ENCODE data around the gene DIS3L. TPM values are rescaled to one million over a fixed set of nuclear protein-coding genes. Genes with fewer than 3 reads are reported as not detected.
"Not testable (repeated sequence)": the region's sequence is repeated elsewhere in the genome, so short reads cannot be mapped to it uniquely, and the experiment has no call there.

The DIS3L gene
- polyA plus RNA-seq, 3 donors: 35.9 to 41.5 (median 39.1) TPM

GRCh38 chr15:66306381-66306780 lies 13.0 kb downstream of the DIS3L start:
- no peak for DNase-seq (ENCODE audit: low read depth in 3 of 3, low spot score in 2 of 3)

GRCh38 chr15:66308531-66308930 lies 15.2 kb downstream of the DIS3L start:
- no peak for DNase-seq (ENCODE audit: low read depth in 3 of 3, low spot score in 2 of 3)

- no peak for DNase-seq (ENCODE audit: low read depth in 3 of 3, low spot score in 2 of 3)
Measured at GRCh38 chr15:66309828-66310227, 16.5 kb downstream of the DIS3L start.

- no peak for DNase-seq (ENCODE audit: low read depth in 3 of 3, low spot score in 2 of 3)
Measured at GRCh38 chr15:66310786-66311185, 17.4 kb downstream of the DIS3L start.

- no peak for DNase-seq (ENCODE audit: low read depth in 3 of 3, low spot score in 2 of 3)
Measured at GRCh38 chr15:66312144-66312543, 18.8 kb downstream of the DIS3L start.

GRCh38 chr15:66323312-66323928 lies 30.1 kb downstream of the DIS3L start:
- no peak for DNase-seq (ENCODE audit: low read depth in 3 of 3, low spot score in 2 of 3)

- DNase-seq (ENCODE audit: low read depth in 3 of 3, low spot score in 2 of 3): no peak
Measured at GRCh38 chr15:66326051-66326450, 32.7 kb downstream of the DIS3L start.

- DNase-seq (ENCODE audit: low read depth in 3 of 3, low spot score in 2 of 3): no peak
Measured at GRCh38 chr15:66327736-66328135, 34.4 kb downstream of the DIS3L start.

- DNase-seq (ENCODE audit: low read depth in 3 of 3, low spot score in 2 of 3): no peak
Measured at GRCh38 chr15:66328771-66329170, 35.4 kb downstream of the DIS3L start.

GRCh38 chr15:66348530-66348929 lies 55.2 kb downstream of the DIS3L start:
- DNase-seq (ENCODE audit: low read depth in 3 of 3, low spot score in 2 of 3): not testable (repeated sequence)

GRCh38 chr15:66356077-66356358 lies 62.6 kb downstream of the DIS3L start:
- no peak for DNase-seq (ENCODE audit: low read depth in 3 of 3, low spot score in 2 of 3)

GRCh38 chr15:66356359-66357236 lies 63.2 kb downstream of the DIS3L start, which contains the start of gene TIPIN:
Gene TIPIN, minus strand, starts transcription at chr15:66356685. Its CDS starts 3,738 bp downstream, at chr15:66352947.
- peak; percentile 79 to 92 (median 87) for DNase-seq (ENCODE audit: low read depth in 3 of 3, low spot score in 2 of 3)

- no peak for DNase-seq (ENCODE audit: low read depth in 3 of 3, low spot score in 2 of 3)
Measured at GRCh38 chr15:66359740-66360139, 66.4 kb downstream of the DIS3L start.

- not testable (repeated sequence) for DNase-seq (ENCODE audit: low read depth in 3 of 3, low spot score in 2 of 3)
Measured at GRCh38 chr15:66361745-66362460, 68.5 kb downstream of the DIS3L start.

GRCh38 chr15:66362776-66363175 lies 69.4 kb downstream of the DIS3L start:
- no peak for DNase-seq (ENCODE audit: low read depth in 3 of 3, low spot score in 2 of 3)

GRCh38 chr15:66364944-66365528 lies 71.7 kb downstream of the DIS3L start:
- no peak for DNase-seq (ENCODE audit: low read depth in 3 of 3, low spot score in 2 of 3)

GRCh38 chr15:66369773-66370651 lies 76.6 kb downstream of the DIS3L start:
- DNase-seq (ENCODE audit: low read depth in 3 of 3, low spot score in 2 of 3): no peak

- no peak for DNase-seq (ENCODE audit: low read depth in 3 of 3, low spot score in 2 of 3)
Measured at GRCh38 chr15:66374179-66374578, 80.8 kb downstream of the DIS3L start.

- no peak for DNase-seq (ENCODE audit: low read depth in 3 of 3, low spot score in 2 of 3)
Measured at GRCh38 chr15:66378814-66379430, 85.6 kb downstream of the DIS3L start.

- DNase-seq (ENCODE audit: low read depth in 3 of 3, low spot score in 2 of 3): not testable (repeated sequence)
Measured at GRCh38 chr15:66381376-66381775, 88.0 kb downstream of the DIS3L start.
